SU-DHL-6 (cell line): ENCODE measurements around the gene PDZD8.

Experiments
- CTCF ChIP-seq: fragments of 200-600 bp; sonication (generic); IDR thresholded peaks from one replicate; pipeline ENCODE4 v1.5.1; 2017; ENCODE audit warnings: antibody characterized with exemption, mild to moderate bottlenecking, low read length, moderate library complexity; ENCODE audit not compliant: insufficient read depth, poor library complexity, severe bottlenecking
- EZH2phosphoT487 ChIP-seq: fragments of 200-600 bp; sonication (generic), shearing (Covaris generic); conservative IDR thresholded peaks from 2 replicates; pipeline ENCODE4 v1.6.1; 2018; ENCODE audit warnings: mild to moderate bottlenecking, antibody characterized with exemption, low read length, moderate library complexity, mixed read lengths

- TF ChIP-seq CTCF (no peak), EZH2phosphoT487 (no peak)
Observed at GRCh38 chr10:117351996-117352395, 23.2 kb downstream of the PDZD8 start.
